HepG2 (cell line): ENCODE results near the gene SLX9. TPM values are rescaled to one million over a fixed set of nuclear protein-coding genes. Genes with fewer than 3 reads are reported as not detected.

ENCODE experiments used
- CENPX ChIP-seq: sonication (generic); formaldehyde crosslinking; IDR thresholded peaks from 2 replicates; pipeline ENCODE4 v1.9.0; 2021; ENCODE audit warnings: mild to moderate bottlenecking, missing genetic modification reagents, moderate library complexity
- GTF3A ChIP-seq: sonication (generic); formaldehyde crosslinking; conservative IDR thresholded peaks from 2 replicates; pipeline ENCODE4 v1.4.0; 2020; ENCODE audit warnings: mild to moderate bottlenecking, missing genetic modification reagents
- HDAC1 ChIP-seq: sonication (generic); formaldehyde crosslinking; IDR thresholded peaks from 2 replicates; pipeline ENCODE4 v1.5.1; 2020; ENCODE audit warnings: mild to moderate bottlenecking, missing genetic modification reagents
- LCORL ChIP-seq, 2 experiments: fragments of 450-650 bp in 1 of 2; sonication (generic) in 1 of 2; formaldehyde crosslinking in 1 of 2; IDR thresholded peaks; 2 replicates each; pipeline versions ENCODE4 v1.5.0 to v1.6.1; 2017 to 2020; ENCODE audit warnings: antibody characterized with exemption in 1 of 2, missing genetic modification reagents in 1 of 2
- NFE2L2 ChIP-seq: fragments of 150-350 bp; IDR thresholded peaks from 2 replicates; pipeline ENCODE4 v1.6.1; 2014; ENCODE audit warnings: low read length
- YEATS2 ChIP-seq: sonication (generic); formaldehyde crosslinking; IDR thresholded peaks from 2 replicates; pipeline ENCODE4 v1.4.0; 2020; ENCODE audit warnings: missing genetic modification reagents, borderline replicate concordance
- polyA plus RNA-seq, 8 experiments: library from polyadenylated mRNA; depleted of rRNA in 3 of 8; stranded (reverse) in 7 of 8; unstranded in 1 of 8; fragments of >200 nt; fragmentation: Illumina TruSeq in 4 of 8; extraction: Trizol in 4 of 8; gene quantifications; 2 replicates each; pipeline versions ENCODE4 v1.2.1 to v1.2.3, GENCODE V29; 2011 to 2016; ENCODE audit warnings: low read depth in 4 of 8, missing spikeins in 1 of 8, mixed read lengths in 1 of 8; ENCODE audit not compliant: insufficient read depth in 1 of 8
- total RNA-seq, 5 experiments: library from RNA; depleted of rRNA; stranded (reverse); fragments of >200 nt; fragmentation: Illumina TruSeq; extraction: Trizol; gene quantifications; 2 replicates each; pipeline ENCODE4 v1.2.3, GENCODE V29; 2016; ENCODE audit warnings: low read depth in 1 of 5
- TF ChIP-seq, protein P1 (sequence below), 2 experiments: sonication (generic) in 1 of 2; formaldehyde crosslinking in 1 of 2; IDR thresholded peaks; 2 replicates each; pipeline versions ENCODE4 v1.6.1 to v1.9.0; 2014 to 2022; ENCODE audit warnings: antibody characterized with exemption in 1 of 2, borderline replicate concordance in 1 of 2, inconsistent platforms in 1 of 2, low read depth in 1 of 2, missing genetic modification reagents in 1 of 2
- TF ChIP-seq, protein P2 (sequence below): sonication (generic); formaldehyde crosslinking; IDR thresholded peaks from 2 replicates; pipeline ENCODE4 v1.4.0; 2020; ENCODE audit warnings: missing genetic modification reagents, borderline replicate concordance
- TF ChIP-seq, protein P3 (sequence below): sonication (generic); formaldehyde crosslinking; IDR thresholded peaks from 2 replicates; pipeline ENCODE4 v1.4.0; 2020; ENCODE audit warnings: mild to moderate bottlenecking, missing genetic modification reagents, borderline replicate concordance
- TF ChIP-seq, protein P4 (sequence below): sonication (generic); formaldehyde crosslinking; IDR thresholded peaks from 2 replicates; pipeline ENCODE4 v1.4.0; 2020; ENCODE audit warnings: missing genetic modification reagents, borderline replicate concordance

The SLX9 gene
- total and polyA plus RNA-seq, 2 of the 13 experiments (the other 11 are each of a cell fraction or from before 2014, with no cell fraction given): 21.0 to 47.1 TPM

DNA sequence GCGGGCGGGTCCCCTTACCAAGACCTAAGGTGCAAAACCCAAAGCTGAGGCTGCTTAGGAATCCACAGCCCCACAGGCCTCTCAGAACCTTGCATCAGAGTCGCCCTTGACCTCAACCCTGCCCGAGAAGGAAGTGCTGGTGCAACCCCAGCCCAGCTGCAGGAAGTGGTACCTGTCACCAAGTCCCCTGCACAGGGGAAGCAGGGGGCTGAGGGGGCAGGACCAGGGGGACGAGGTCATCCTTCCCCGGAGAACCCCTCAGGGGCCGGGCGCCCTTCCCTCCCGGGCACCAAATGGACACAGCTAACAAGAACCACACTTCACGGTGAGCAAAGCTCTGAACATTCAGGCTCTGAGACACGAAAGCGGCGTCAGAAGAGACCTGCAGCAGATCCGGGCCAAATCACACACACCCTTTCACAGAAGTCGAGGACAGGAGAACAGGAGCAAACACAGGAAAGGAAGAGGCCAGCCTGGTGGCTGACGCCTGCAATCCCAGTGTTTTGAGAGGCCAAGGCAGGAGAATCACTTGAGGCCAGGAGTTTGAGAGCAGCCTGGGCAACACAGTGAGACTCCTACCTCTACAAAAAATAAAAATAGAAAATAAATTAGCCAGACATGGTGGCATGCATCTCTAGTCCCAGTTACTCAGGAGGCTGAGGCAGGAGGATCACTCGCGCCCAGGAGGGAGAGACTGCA is 25.5 kb upstream of the SLX9 start (continued):
- TF ChIP-seq, protein P1, sequence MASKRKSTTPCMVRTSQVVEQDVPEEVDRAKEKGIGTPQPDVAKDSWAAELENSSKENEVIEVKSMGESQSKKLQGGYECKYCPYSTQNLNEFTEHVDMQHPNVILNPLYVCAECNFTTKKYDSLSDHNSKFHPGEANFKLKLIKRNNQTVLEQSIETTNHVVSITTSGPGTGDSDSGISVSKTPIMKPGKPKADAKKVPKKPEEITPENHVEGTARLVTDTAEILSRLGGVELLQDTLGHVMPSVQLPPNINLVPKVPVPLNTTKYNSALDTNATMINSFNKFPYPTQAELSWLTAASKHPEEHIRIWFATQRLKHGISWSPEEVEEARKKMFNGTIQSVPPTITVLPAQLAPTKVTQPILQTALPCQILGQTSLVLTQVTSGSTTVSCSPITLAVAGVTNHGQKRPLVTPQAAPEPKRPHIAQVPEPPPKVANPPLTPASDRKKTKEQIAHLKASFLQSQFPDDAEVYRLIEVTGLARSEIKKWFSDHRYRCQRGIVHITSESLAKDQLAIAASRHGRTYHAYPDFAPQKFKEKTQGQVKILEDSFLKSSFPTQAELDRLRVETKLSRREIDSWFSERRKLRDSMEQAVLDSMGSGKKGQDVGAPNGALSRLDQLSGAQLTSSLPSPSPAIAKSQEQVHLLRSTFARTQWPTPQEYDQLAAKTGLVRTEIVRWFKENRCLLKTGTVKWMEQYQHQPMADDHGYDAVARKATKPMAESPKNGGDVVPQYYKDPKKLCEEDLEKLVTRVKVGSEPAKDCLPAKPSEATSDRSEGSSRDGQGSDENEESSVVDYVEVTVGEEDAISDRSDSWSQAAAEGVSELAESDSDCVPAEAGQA (IDR thresholded peaks at IDR 0.05; ENCODE audit: low read depth): no peak
- TF ChIP-seq, protein P1 (CRISPR knock-in tag; IDR thresholded peaks at IDR 0.05; ENCODE audit: borderline replicate concordance): no peak
- TF ChIP-seq HDAC1 (CRISPR knock-in tag): peak; percentile 88
- TF ChIP-seq, protein P2, sequence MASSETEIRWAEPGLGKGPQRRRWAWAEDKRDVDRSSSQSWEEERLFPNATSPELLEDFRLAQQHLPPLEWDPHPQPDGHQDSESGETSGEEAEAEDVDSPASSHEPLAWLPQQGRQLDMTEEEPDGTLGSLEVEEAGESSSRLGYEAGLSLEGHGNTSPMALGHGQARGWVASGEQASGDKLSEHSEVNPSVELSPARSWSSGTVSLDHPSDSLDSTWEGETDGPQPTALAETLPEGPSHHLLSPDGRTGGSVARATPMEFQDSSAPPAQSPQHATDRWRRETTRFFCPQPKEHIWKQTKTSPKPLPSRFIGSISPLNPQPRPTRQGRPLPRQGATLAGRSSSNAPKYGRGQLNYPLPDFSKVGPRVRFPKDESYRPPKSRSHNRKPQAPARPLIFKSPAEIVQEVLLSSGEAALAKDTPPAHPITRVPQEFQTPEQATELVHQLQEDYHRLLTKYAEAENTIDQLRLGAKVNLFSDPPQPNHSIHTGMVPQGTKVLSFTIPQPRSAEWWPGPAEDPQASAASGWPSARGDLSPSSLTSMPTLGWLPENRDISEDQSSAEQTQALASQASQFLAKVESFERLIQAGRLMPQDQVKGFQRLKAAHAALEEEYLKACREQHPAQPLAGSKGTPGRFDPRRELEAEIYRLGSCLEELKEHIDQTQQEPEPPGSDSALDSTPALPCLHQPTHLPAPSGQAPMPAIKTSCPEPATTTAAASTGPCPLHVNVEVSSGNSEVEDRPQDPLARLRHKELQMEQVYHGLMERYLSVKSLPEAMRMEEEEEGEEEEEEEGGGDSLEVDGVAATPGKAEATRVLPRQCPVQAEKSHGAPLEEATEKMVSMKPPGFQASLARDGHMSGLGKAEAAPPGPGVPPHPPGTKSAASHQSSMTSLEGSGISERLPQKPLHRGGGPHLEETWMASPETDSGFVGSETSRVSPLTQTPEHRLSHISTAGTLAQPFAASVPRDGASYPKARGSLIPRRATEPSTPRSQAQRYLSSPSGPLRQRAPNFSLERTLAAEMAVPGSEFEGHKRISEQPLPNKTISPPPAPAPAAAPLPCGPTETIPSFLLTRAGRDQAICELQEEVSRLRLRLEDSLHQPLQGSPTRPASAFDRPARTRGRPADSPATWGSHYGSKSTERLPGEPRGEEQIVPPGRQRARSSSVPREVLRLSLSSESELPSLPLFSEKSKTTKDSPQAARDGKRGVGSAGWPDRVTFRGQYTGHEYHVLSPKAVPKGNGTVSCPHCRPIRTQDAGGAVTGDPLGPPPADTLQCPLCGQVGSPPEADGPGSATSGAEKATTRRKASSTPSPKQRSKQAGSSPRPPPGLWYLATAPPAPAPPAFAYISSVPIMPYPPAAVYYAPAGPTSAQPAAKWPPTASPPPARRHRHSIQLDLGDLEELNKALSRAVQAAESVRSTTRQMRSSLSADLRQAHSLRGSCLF: no peak
- TF ChIP-seq, protein P3, sequence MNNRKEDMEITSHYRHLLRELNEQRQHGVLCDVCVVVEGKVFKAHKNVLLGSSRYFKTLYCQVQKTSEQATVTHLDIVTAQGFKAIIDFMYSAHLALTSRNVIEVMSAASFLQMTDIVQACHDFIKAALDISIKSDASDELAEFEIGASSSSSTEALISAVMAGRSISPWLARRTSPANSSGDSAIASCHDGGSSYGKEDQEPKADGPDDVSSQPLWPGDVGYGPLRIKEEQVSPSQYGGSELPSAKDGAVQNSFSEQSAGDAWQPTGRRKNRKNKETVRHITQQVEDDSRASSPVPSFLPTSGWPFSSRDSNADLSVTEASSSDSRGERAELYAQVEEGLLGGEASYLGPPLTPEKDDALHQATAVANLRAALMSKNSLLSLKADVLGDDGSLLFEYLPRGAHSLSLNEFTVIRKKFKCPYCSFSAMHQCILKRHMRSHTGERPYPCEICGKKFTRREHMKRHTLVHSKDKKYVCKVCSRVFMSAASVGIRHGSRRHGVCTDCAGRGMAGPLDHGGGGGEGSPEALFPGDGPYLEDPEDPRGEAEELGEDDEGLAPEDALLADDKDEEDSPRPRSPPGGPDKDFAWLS (CRISPR knock-in tag): no peak
- TF ChIP-seq NFE2L2: no peak
- TF ChIP-seq CENPX (CRISPR knock-in tag): no peak
- no peak for TF ChIP-seq GTF3A
- TF ChIP-seq, protein P4, sequence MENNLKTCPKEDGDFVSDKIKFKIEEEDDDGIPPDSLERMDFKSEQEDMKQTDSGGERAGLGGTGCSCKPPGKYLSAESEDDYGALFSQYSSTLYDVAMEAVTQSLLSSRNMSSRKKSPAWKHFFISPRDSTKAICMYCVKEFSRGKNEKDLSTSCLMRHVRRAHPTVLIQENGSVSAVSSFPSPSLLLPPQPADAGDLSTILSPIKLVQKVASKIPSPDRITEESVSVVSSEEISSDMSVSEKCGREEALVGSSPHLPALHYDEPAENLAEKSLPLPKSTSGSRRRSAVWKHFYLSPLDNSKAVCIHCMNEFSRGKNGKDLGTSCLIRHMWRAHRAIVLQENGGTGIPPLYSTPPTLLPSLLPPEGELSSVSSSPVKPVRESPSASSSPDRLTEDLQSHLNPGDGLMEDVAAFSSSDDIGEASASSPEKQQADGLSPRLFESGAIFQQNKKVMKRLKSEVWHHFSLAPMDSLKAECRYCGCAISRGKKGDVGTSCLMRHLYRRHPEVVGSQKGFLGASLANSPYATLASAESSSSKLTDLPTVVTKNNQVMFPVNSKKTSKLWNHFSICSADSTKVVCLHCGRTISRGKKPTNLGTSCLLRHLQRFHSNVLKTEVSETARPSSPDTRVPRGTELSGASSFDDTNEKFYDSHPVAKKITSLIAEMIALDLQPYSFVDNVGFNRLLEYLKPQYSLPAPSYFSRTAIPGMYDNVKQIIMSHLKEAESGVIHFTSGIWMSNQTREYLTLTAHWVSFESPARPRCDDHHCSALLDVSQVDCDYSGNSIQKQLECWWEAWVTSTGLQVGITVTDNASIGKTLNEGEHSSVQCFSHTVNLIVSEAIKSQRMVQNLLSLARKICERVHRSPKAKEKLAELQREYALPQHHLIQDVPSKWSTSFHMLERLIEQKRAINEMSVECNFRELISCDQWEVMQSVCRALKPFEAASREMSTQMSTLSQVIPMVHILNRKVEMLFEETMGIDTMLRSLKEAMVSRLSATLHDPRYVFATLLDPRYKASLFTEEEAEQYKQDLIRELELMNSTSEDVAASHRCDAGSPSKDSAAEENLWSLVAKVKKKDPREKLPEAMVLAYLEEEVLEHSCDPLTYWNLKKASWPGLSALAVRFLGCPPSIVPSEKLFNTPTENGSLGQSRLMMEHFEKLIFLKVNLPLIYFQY (CRISPR knock-in tag): peak; percentile 40; the same call in 1 of the 2 replicates
- no peak for TF ChIP-seq YEATS2 (CRISPR knock-in tag)
- TF ChIP-seq LCORL (IDR thresholded peaks at IDR 0.05): no peak
- TF ChIP-seq LCORL (CRISPR knock-in tag; IDR thresholded peaks at IDR 0.05): peak; percentile 78
